HCT116 (cell line): ENCODE results near the gene ANKRD60. TPM values are rescaled to one million over a fixed set of nuclear protein-coding genes. Genes with fewer than 3 reads are reported as not detected.

Experiments
- ATAC-seq: fragments of 200-7000 bp; cut with Tn5 transposase; 2 replicates; pipeline ENCODE4 v1.9.1; 2020; ENCODE audit warnings: mild to moderate bottlenecking, moderate library complexity
- BruUV-seq: library from RNA; stranded (reverse); fragments of 400-500 nt; replicated peaks from 2 replicates; lab custom pipeline; 2021; lab: Mats Ljungman, UMichigan
- CTCF ChIA-PET: fragments of 300-600 bp; sonication (Branson Sonifier 250); formaldehyde crosslinking; loops from one replicate; lab custom pipeline; 2021; ENCODE audit warnings: antibody characterized with exemption; lab: Charles Lee
- POLR2A ChIA-PET: fragments of 300-600, 350-600 bp; sonication (Branson Sonifier 250); formaldehyde crosslinking; loops from one replicate; lab custom pipeline; 2021; ENCODE audit warnings: antibody characterized with exemption; lab: Charles Lee
- RAD21 ChIA-PET, 2 experiments: fragments of 300-600 bp; sonication (Branson Sonifier 250); formaldehyde crosslinking; loops; one replicate each; lab custom pipeline; 2023; ENCODE audit warnings: low total read pairs in 2 of 2; ENCODE audit not compliant: uncharacterized antibody in 2 of 2, unreplicated experiment in 2 of 2, low non-redundant PET in 1 of 2; lab: Charles Lee
- DNase-seq: peaks from one replicate; pipeline ENCODE4 v3.0.0-alpha.2; 2010; ENCODE audit warnings: low read depth, low spot score
- H2AFZ ChIP-seq: fragments of 200-600 bp; shearing (Covaris generic), sonication (generic); 2 replicates; pipeline ENCODE4 v1.6.1; 2017; ENCODE audit warnings: low read depth, mixed run types, mixed read lengths, antibody characterized with exemption, low read length; ENCODE audit not compliant: poor library complexity, severe bottlenecking
- H3K27ac ChIP-seq: 2 replicates; pipeline ENCODE4 v1.5.1; 2012; ENCODE audit warnings: low read depth, low read length
- H3K27me3 ChIP-seq: fragments of 200-600 bp; sonication (generic); 2 replicates; pipeline ENCODE4 v1.6.1; 2016; ENCODE audit warnings: mixed run types, low read length, mixed read lengths; ENCODE audit not compliant: insufficient read depth
- H3K36me3 ChIP-seq, 2 experiments: fragments of 200-500 bp in 1 of 2; fragments of 200-600 bp in 1 of 2; sonication (Bioruptor generic) in 1 of 2; sonication (generic) in 1 of 2; 2 replicates each; pipeline versions ENCODE4 v1.5.1 to v1.6.1; 2014 to 2016; ENCODE audit warnings: low read length in 2 of 2, inconsistent platforms in 1 of 2, mixed read lengths in 1 of 2, mixed run types in 1 of 2; ENCODE audit not compliant: insufficient read depth in 2 of 2, control insufficient read depth in 1 of 2
- H3K4me1 ChIP-seq, 2 experiments: fragments of 200-600 bp in 1 of 2; sonication (generic) in 1 of 2; 2 replicates each; pipeline versions ENCODE4 v1.5.1 to v1.6.1; 2012 to 2017; ENCODE audit warnings: low read length in 2 of 2, inconsistent platforms in 1 of 2, mild to moderate bottlenecking in 1 of 2, mixed read lengths in 1 of 2, mixed run types in 1 of 2, moderate library complexity in 1 of 2; ENCODE audit not compliant: insufficient read depth in 2 of 2, control insufficient read depth in 1 of 2
- H3K4me2 ChIP-seq: fragments of 200-600 bp; sonication (generic); 2 replicates; pipeline ENCODE4 v1.6.1; 2017; ENCODE audit warnings: mixed run types, low read length, mixed read lengths
- H3K4me3 ChIP-seq, 2 experiments: fragments of 200-600 bp in 1 of 2; sonication (generic) in 1 of 2; replicated peaks in 1 of 2; 2 replicates each; pipeline ENCODE4 v1.5.1; 2011 to 2016; ENCODE audit warnings: low read length in 2 of 2, control low read depth in 1 of 2, low read depth in 1 of 2, mild to moderate bottlenecking in 1 of 2, mixed read lengths in 1 of 2, mixed run types in 1 of 2
- H3K79me2 ChIP-seq: fragments of 200-600 bp; sonication (generic); 2 replicates; pipeline ENCODE4 v1.6.1; 2017; ENCODE audit warnings: mild to moderate bottlenecking, mixed run types, low read length, moderate library complexity, mixed read lengths; ENCODE audit not compliant: insufficient read depth
- H3K9ac ChIP-seq: fragments of 200-600 bp; sonication (generic); 2 replicates; pipeline ENCODE4 v1.6.1; 2016; ENCODE audit warnings: low read length, mixed read lengths
- H3K9me2 ChIP-seq: fragments of 200-600 bp; sonication (generic), shearing (Covaris generic); 2 replicates; pipeline ENCODE4 v1.6.1; 2017; ENCODE audit warnings: mixed run types, mild to moderate bottlenecking, moderate library complexity; ENCODE audit not compliant: insufficient read depth
- H3K9me3 ChIP-seq, 2 experiments: fragments of 200-500 bp in 1 of 2; fragments of 200-600 bp in 1 of 2; sonication (Bioruptor generic) in 1 of 2; sonication (generic) in 1 of 2; 2 replicates each; pipeline ENCODE4 v1.6.1; 2014 to 2017; ENCODE audit warnings: low read length in 2 of 2, mixed read lengths in 2 of 2, inconsistent platforms in 1 of 2, low read depth in 1 of 2, mild to moderate bottlenecking in 1 of 2, mixed run types in 1 of 2, moderate library complexity in 1 of 2; ENCODE audit not compliant: control insufficient read depth in 1 of 2, insufficient read depth in 1 of 2
- H4K20me1 ChIP-seq: fragments of 200-600 bp; sonication (generic), shearing (Covaris generic); 2 replicates; pipeline ENCODE4 v1.6.1; 2017; ENCODE audit warnings: mixed run types, mild to moderate bottlenecking, moderate library complexity; ENCODE audit not compliant: insufficient read depth
- CBX3 ChIP-seq: IDR thresholded peaks from 2 replicates; pipeline ENCODE4 v1.6.1; 2012; ENCODE audit warnings: low read depth
- EZH2 ChIP-seq: fragments of 200-600 bp; sonication (generic); IDR thresholded peaks from 2 replicates; pipeline ENCODE4 v1.6.1; 2017; ENCODE audit warnings: antibody characterized with exemption, mixed run types
- EZH2phosphoT487 ChIP-seq: fragments of 200-600 bp; IDR thresholded peaks from 2 replicates; pipeline ENCODE4 v1.6.1; 2018; ENCODE audit warnings: antibody characterized with exemption, borderline replicate concordance
- RAD21 ChIP-seq: IDR thresholded peaks from 2 replicates; pipeline ENCODE4 v1.6.1; 2012; ENCODE audit warnings: low read depth, mild to moderate bottlenecking
- SIN3A ChIP-seq: IDR thresholded peaks from 2 replicates; pipeline ENCODE4 v1.6.1; 2012; ENCODE audit warnings: low read depth
- SP1 ChIP-seq: IDR thresholded peaks from 2 replicates; pipeline ENCODE4 v1.6.1; 2012; ENCODE audit warnings: low read depth
- SRF ChIP-seq: IDR thresholded peaks from 2 replicates; pipeline ENCODE4 v1.6.1; 2012; ENCODE audit warnings: low read depth
- TCF7L2 ChIP-seq: IDR thresholded peaks from 2 replicates; pipeline ENCODE4 v1.7.0; 2011; ENCODE audit warnings: borderline replicate concordance, inconsistent platforms; ENCODE audit not compliant: insufficient read depth, insufficient read length; ENCODE audit errors: extremely low read depth
- YY1 ChIP-seq: IDR thresholded peaks from 2 replicates; pipeline ENCODE4 v1.6.1; 2011; ENCODE audit warnings: low read length, low read depth, moderate library complexity, mild to moderate bottlenecking; ENCODE audit not compliant: insufficient replicate concordance; ENCODE audit errors: extremely low read depth
- intact Hi-C: fragments of 100-400 bp; cut with micrococcal nuclease; formaldehyde crosslinking; loops from 2 replicates; pipeline ENCODE4 v1.10.0; 2022
- total RNA-seq: library from RNA; stranded (reverse); gene quantifications from one replicate; pipeline ENCODE4 v1.2.1, GENCODE V29; 2021; ENCODE audit not compliant: unreplicated experiment
- TF ChIP-seq, protein P1 (sequence below): IDR thresholded peaks from 2 replicates; pipeline ENCODE4 v1.6.1; 2012
- TF ChIP-seq, protein P2 (sequence below): IDR thresholded peaks from 2 replicates; pipeline ENCODE4 v1.6.1; 2012

The ANKRD60 gene
- total RNA-seq, 1 experiment from 2014 or later = not detected

DNA sequence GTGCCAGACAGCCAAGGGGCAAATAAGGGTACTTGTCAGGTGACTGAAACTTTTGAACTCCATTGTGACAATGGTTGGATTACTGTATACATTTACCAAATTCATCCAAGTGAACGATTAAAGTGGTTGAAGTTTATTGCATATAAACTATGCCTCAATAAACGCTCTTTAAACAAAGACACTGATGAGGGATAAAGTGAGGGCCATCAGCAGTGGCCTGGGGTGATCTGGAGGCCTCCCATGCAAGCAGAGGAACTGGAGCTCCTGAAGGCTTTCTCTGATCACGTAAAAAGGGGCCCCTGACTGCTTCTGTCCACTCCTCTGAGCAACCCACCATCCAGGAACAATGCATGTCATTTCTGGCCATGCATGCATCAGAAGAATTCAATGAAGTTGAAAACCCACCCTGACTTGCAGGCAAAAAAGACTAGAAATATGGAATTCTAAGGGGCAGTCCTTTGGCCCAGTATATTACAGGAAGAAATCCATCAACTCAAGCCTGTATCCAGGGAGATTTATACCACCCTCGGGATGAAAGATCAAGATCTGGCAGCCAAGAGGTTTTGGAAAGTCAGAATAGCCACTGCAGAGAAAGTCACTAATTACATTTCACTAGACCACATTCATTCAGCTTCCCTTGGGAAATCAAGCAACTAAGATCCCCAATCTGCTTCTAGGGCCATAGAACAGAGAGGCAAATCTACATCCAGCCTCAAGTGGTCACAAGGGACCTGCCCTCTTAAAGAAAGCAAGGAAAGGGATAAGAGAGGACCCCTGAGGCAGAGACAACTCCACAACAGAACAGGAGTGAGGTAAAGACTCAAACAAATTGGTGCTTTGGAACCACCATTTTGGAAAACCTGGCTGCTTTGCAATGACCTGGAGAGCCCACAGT lies 49.4 kb upstream of the ANKRD60 start:
- no peaks in the 10 kb centered on the region for H3K9me2 ChIP-seq
- ATAC-seq = no peak

DNA sequence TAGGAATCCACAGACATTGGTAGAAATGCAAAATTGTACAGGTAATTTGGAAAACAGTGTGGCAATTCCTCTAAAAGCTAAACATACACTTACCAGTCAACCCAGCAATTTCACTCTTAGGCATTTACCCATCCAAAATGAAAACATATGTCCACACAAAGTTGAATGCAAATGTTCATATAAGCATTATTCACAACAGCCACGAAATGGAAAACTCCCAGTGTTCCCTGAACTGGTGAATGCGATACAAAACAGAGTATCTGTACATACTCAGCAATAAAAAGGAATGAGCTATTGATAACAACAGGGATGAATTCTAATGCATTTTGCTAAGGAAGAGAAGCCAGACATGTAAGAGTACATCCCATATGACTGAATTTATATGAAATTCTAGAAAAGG lies 48.7 kb upstream of the ANKRD60 start:
- Histone ChIP-seq H3K9me2 (no peaks in the 10 kb centered on the region), H3K27me3 (no peaks in the 10 kb centered on the region), H3K36me3 (no peaks in the 10 kb centered on the region), H3K9ac (no peak overlapping the region), H3K4me1 (no peaks in the 10 kb centered on the region), H3K4me2 (no peak overlapping the region), H3K4me3 (no peak overlapping the region), H2AFZ (no peak overlapping the region), H3K79me2 (peaks cover 8% of the 10 kb centered on the region), H3K9me3 (peaks cover 0 to 6% of the 10 kb centered on the region in 2 experiments; a peak in 1 of 4 replicates), H3K27ac (no peak overlapping the region), H4K20me1 (no peaks in the 10 kb centered on the region)
- CTCF ChIA-PET = no interaction called here
- BruUV-seq = no TSS peak
- no peak for DNase-seq
- intact Hi-C loops = no loop called here
- POLR2A ChIA-PET = no interaction called here
- RAD21 ChIA-PET = no interaction called here
- ATAC-seq = no peak
- TF ChIP-seq, protein P1, sequence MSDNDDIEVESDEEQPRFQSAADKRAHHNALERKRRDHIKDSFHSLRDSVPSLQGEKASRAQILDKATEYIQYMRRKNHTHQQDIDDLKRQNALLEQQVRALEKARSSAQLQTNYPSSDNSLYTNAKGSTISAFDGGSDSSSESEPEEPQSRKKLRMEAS = no peak
- TF ChIP-seq SP1 (no peak), CBX3 (no peak)
- TF ChIP-seq, protein P2, sequence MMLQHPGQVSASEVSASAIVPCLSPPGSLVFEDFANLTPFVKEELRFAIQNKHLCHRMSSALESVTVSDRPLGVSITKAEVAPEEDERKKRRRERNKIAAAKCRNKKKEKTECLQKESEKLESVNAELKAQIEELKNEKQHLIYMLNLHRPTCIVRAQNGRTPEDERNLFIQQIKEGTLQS = no peak

More for the DNA sequence above, 49.4 kb upstream of the ANKRD60 start:
- Histone ChIP-seq H3K9me3 (peaks cover 0 to 6% of the 10 kb centered on the region in 2 experiments; a peak in 1 of 4 replicates), H3K79me2 (peaks cover 8% of the 10 kb centered on the region), H2AFZ (no peak overlapping the region), H3K4me1 (no peaks in the 10 kb centered on the region), H3K27ac (no peak overlapping the region), H3K27me3 (no peaks in the 10 kb centered on the region), H4K20me1 (no peaks in the 10 kb centered on the region), H3K9ac (no peak overlapping the region), H3K4me2 (no peak overlapping the region), H3K4me3 (no peak overlapping the region), H3K36me3 (no peaks in the 10 kb centered on the region)
- TF ChIP-seq EZH2 (no peak), SIN3A (no peak), RAD21 (no peak), EZH2phosphoT487 (no peak), SP1 (no peak), SRF (no peak), YY1 (no peak), TCF7L2 (no peak)
- ChIA-PET POLR2A (no interaction called here), RAD21 (no interaction called here), CTCF (no interaction called here)
- BruUV-seq = no TSS peak
- DNase-seq = no peak
- intact Hi-C loops = no loop called here
